H1 (cell line): ENCODE measurements around the gene NBEA. TPM values are rescaled to one million over a fixed set of nuclear protein-coding genes. Genes with fewer than 3 reads are reported as not detected.

Experiments
- CTCF ChIA-PET: fragments of 300-600 bp; sonication (Branson Sonifier 250); formaldehyde crosslinking; loops from one replicate; lab custom pipeline; 2021; ENCODE audit not compliant: partially characterized antibody; lab: Charles Lee
- POLR2A ChIA-PET: fragments of 300-600 bp; sonication (Branson Sonifier 250); formaldehyde crosslinking; loops from one replicate; lab custom pipeline; 2021; ENCODE audit warnings: inconsistent platforms; ENCODE audit not compliant: partially characterized antibody; lab: Charles Lee
- DNase-seq, 2 experiments: peaks; one replicate each; pipeline versions ENCODE4 v3.0.0 to v3.0.0-alpha.2; 2010 to 2022; ENCODE audit warnings: low spot score in 2 of 2, low read depth in 1 of 2, mixed read lengths in 1 of 2
- FAIRE-seq: peaks from 2 replicates; lab custom pipeline; 2011; peaks lifted over from hg19 to GRCh38; lab: Jason Lieb, UNC
- H2AFZ ChIP-seq: 2 replicates; pipeline ENCODE4 v1.8.1; 2012; ENCODE audit warnings: low read length, inconsistent platforms
- H2AK5ac ChIP-seq: 2 replicates; pipeline ENCODE4 v1.6.1; 2013; ENCODE audit warnings: low read depth, low read length
- H2BK120ac ChIP-seq: replicated peaks from 2 replicates; pipeline ENCODE3; 2013; ENCODE audit warnings: low read depth, low read length, inconsistent platforms
- H2BK12ac ChIP-seq: 2 replicates; pipeline ENCODE4 v1.6.1; 2013; ENCODE audit warnings: low read depth, low read length
- H2BK15ac ChIP-seq: 2 replicates; pipeline ENCODE4 v1.6.1; 2013; ENCODE audit warnings: low read length
- H2BK20ac ChIP-seq: 2 replicates; pipeline ENCODE4 v1.6.1; 2013; ENCODE audit warnings: low read length
- H2BK5ac ChIP-seq: 2 replicates; pipeline ENCODE4 v1.6.1; 2013; ENCODE audit warnings: low read depth, low read length
- H3K14ac ChIP-seq: 2 replicates; pipeline ENCODE4 v1.6.1; 2013; ENCODE audit warnings: inconsistent platforms; ENCODE audit not compliant: insufficient read length
- H3K18ac ChIP-seq: 2 replicates; pipeline ENCODE4 v1.6.1; 2013; ENCODE audit warnings: low read length; ENCODE audit errors: extremely low read depth
- H3K23ac ChIP-seq: 2 replicates; pipeline ENCODE4 v1.6.1; 2013; ENCODE audit warnings: inconsistent platforms; ENCODE audit not compliant: insufficient read length
- H3K23me2 ChIP-seq: 2 replicates; pipeline ENCODE4 v1.6.1; 2013; ENCODE audit warnings: low read depth, low read length
- H3K27ac ChIP-seq: 2 replicates; pipeline ENCODE4 v1.6.1; 2011; ENCODE audit warnings: low read depth, low read length, inconsistent platforms
- H3K27me3 ChIP-seq, 4 experiments: replicated peaks in 1 of 4; 1 replicate in 1 of 4; 2 replicates in 3 of 4; pipeline versions ENCODE4 v1.6.1 to v1.8.1; 2011 to 2013; ENCODE audit warnings: low read length in 3 of 4, mild to moderate bottlenecking in 3 of 4, inconsistent platforms in 2 of 4, mixed read lengths in 2 of 4, moderate library complexity in 1 of 4; ENCODE audit not compliant: control insufficient read depth in 3 of 4, insufficient read depth in 3 of 4; ENCODE audit errors: extremely low read depth in 1 of 4
- H3K36me3 ChIP-seq, 4 experiments: 2 replicates each; pipeline versions ENCODE4 v1.6.1 to v1.8.1; 2011 to 2013; ENCODE audit warnings: mild to moderate bottlenecking in 4 of 4, low read length in 3 of 4, moderate library complexity in 2 of 4, control low read depth in 1 of 4, inconsistent platforms in 1 of 4; ENCODE audit not compliant: insufficient read depth in 4 of 4, control insufficient read depth in 2 of 4
- H3K4ac ChIP-seq: replicated peaks from 2 replicates; pipeline ENCODE3; 2013; ENCODE audit warnings: low read length, low read depth, mixed read lengths, inconsistent platforms; ENCODE audit not compliant: insufficient read length
- H3K4me1 ChIP-seq, 4 experiments: replicated peaks in 1 of 4; 1 replicate in 1 of 4; 2 replicates in 3 of 4; pipeline versions ENCODE4 v1.6.1 to v1.8.1; 2011 to 2013; ENCODE audit warnings: low read length in 3 of 4, inconsistent platforms in 2 of 4, mixed read lengths in 1 of 4; ENCODE audit not compliant: insufficient read depth in 4 of 4, control insufficient read depth in 3 of 4
- H3K4me2 ChIP-seq, 2 experiments: 2 replicates each; pipeline versions ENCODE4 v1.6.1 to v1.8.1; 2011 to 2013; ENCODE audit warnings: low read depth in 2 of 2, low read length in 2 of 2, control low read depth in 1 of 2, inconsistent platforms in 1 of 2, mild to moderate bottlenecking in 1 of 2; ENCODE audit not compliant: insufficient read depth in 1 of 2
- H3K4me3 ChIP-seq, 4 experiments: fragments of 200-600, 300-600 bp in 1 of 4; sonication (generic), shearing (Covaris generic), sonication (Bioruptor Twin) in 1 of 4; 2 replicates each; pipeline versions ENCODE4 v1.5.1 to v1.8.1; 2011 to 2016; ENCODE audit warnings: low read length in 4 of 4, low read depth in 3 of 4, control low read depth in 2 of 4, inconsistent platforms in 2 of 4, mild to moderate bottlenecking in 2 of 4, mixed read lengths in 1 of 4, moderate library complexity in 1 of 4; ENCODE audit not compliant: insufficient read depth in 2 of 4; ENCODE audit errors: extremely low read depth in 1 of 4
- H3K56ac ChIP-seq: replicated peaks from 2 replicates; pipeline ENCODE3; 2013; ENCODE audit warnings: low read depth, mild to moderate bottlenecking, mixed read lengths, low read length, inconsistent platforms; ENCODE audit not compliant: insufficient read length
- H3K79me1 ChIP-seq: 2 replicates; pipeline ENCODE4 v1.6.1; 2013; ENCODE audit warnings: low read depth, low read length, control low read depth
- H3K79me2 ChIP-seq, 2 experiments: 2 replicates each; pipeline versions ENCODE4 v1.6.1 to v1.8.1; 2012 to 2013; ENCODE audit warnings: low read length in 2 of 2, mild to moderate bottlenecking in 2 of 2, inconsistent platforms in 1 of 2; ENCODE audit not compliant: insufficient read depth in 2 of 2, control insufficient read depth in 1 of 2
- H3K9ac ChIP-seq, 4 experiments: replicated peaks in 1 of 4; 1 replicate in 1 of 4; 2 replicates in 3 of 4; pipeline versions ENCODE4 v1.6.1 to v1.8.1; 2011 to 2013; ENCODE audit warnings: low read depth in 3 of 4, low read length in 3 of 4, control low read depth in 2 of 4, mild to moderate bottlenecking in 2 of 4, moderate library complexity in 2 of 4, inconsistent platforms in 1 of 4; ENCODE audit errors: extremely low read depth in 1 of 4
- H3K9me3 ChIP-seq, 2 experiments: 2 replicates each; pipeline versions ENCODE4 v1.6.1 to v1.8.1; 2012 to 2013; ENCODE audit warnings: mild to moderate bottlenecking in 2 of 2, moderate library complexity in 2 of 2, control low read depth in 1 of 2, inconsistent platforms in 1 of 2, low read depth in 1 of 2, low read length in 1 of 2, mixed read lengths in 1 of 2; ENCODE audit not compliant: insufficient read depth in 2 of 2
- H4K20me1 ChIP-seq, 2 experiments: replicated peaks in 1 of 2; 2 replicates each; pipeline versions ENCODE3 to v1.8.1; 2011 to 2013; ENCODE audit warnings: inconsistent platforms in 2 of 2, low read length in 2 of 2, mild to moderate bottlenecking in 1 of 2; ENCODE audit not compliant: insufficient read depth in 2 of 2, control insufficient read depth in 1 of 2
- H4K5ac ChIP-seq: 2 replicates; pipeline ENCODE4 v1.6.1; 2013; ENCODE audit warnings: low read length, low read depth, mixed read lengths, inconsistent platforms; ENCODE audit not compliant: insufficient read length
- H4K8ac ChIP-seq: 2 replicates; pipeline ENCODE4 v1.8.0; 2013; ENCODE audit warnings: mild to moderate bottlenecking, moderate library complexity, low read length, inconsistent platforms; ENCODE audit not compliant: insufficient read depth; ENCODE audit errors: extremely low read depth
- H4K91ac ChIP-seq: replicated peaks from 2 replicates; pipeline ENCODE3; 2013; ENCODE audit warnings: low read length, mixed read lengths, inconsistent platforms; ENCODE audit not compliant: insufficient read length
- BCL11A ChIP-seq, 2 experiments: IDR thresholded peaks; one replicate each; pipeline ENCODE4 v1.6.1; 2011; ENCODE audit warnings: low read depth in 2 of 2, low read length in 2 of 2, mild to moderate bottlenecking in 2 of 2
- BRCA1 ChIP-seq: IDR thresholded peaks from 2 replicates; pipeline ENCODE4 v1.6.1; 2012; ENCODE audit warnings: low read depth, low read length, improper control_type of control experiment
- CHD1 ChIP-seq: IDR thresholded peaks from 2 replicates; pipeline ENCODE4 v1.6.1; 2012; ENCODE audit warnings: low read depth, low read length, improper control_type of control experiment
- KDM1A ChIP-seq: fragments of 200-600, 300-600 bp; sonication (generic); IDR thresholded peaks from 2 replicates; pipeline ENCODE4 v1.7.1; 2016; ENCODE audit warnings: mild to moderate bottlenecking, low read length, borderline replicate concordance
- RXRA ChIP-seq: IDR thresholded peaks from 2 replicates; pipeline ENCODE4 v1.6.1; 2011; ENCODE audit warnings: low read depth, mild to moderate bottlenecking, low read length, moderate library complexity; ENCODE audit not compliant: insufficient read depth
- TCF12 ChIP-seq: IDR thresholded peaks from 2 replicates; pipeline ENCODE4 v1.6.1; 2011; ENCODE audit warnings: low read depth, mild to moderate bottlenecking, low read length
- WGBS, 2 experiments: shearing (Covaris generic) in 1 of 2; methylation state at CpG; one replicate each; pipeline versions ENCODE4 v1.1.6 to v1.1.7; 2013 to 2015; ENCODE audit warnings: low lambda C conversion rate in 2 of 2, mixed read lengths in 2 of 2, inconsistent platforms in 1 of 2, low coverage in 1 of 2, missing lambda C conversion rate in 1 of 2; ENCODE audit not compliant: insufficient replicate concordance in 2 of 2, insufficient coverage in 1 of 2, insufficient read length in 1 of 2; ENCODE audit errors: extremely low coverage in 1 of 2, missing lambda C conversion rate in 1 of 2; 5-methylcytosine and 5-hydroxymethylcytosine counted together
- polyA plus RNA-seq, 7 experiments: library from polyadenylated mRNA; depleted of rRNA in 3 of 7; stranded (reverse) in 5 of 7; unstranded in 2 of 7; fragments of >200 nt in 5 of 7; fragments of 200-250 nt in 2 of 7; gene quantifications; 1 replicate in 5 of 7; 2 replicates in 1 of 7; 4 replicates in 1 of 7; pipeline versions ENCODE4 v1.2.1 to v1.2.3, GENCODE V29; 2011 to 2013; ENCODE audit warnings: missing spikeins in 2 of 7, mixed read lengths in 2 of 7
- total RNA-seq: library from RNA; stranded (reverse); fragmentation: NEBNext Ultra II Directional; extraction: Animal tissue kit (Norgen Biotek cat#: 25700); gene quantifications from 2 replicates; pipeline ENCODE4 v1.2.1, GENCODE V29; 2021

The NBEA gene
- total and polyA plus RNA-seq, 2 of the 8 experiments (the other 6 are each of a cell fraction or from before 2014, with no cell fraction given) = 14.2 to 21.5 TPM

GRCh38 chr13:35349052-35349451 lies 407.0 kb downstream of the NBEA start:
- H3K23me2 ChIP-seq = no peaks in the 10 kb centered on the region
- no peaks in the 10 kb centered on the region for H3K9me3 ChIP-seq
- TF ChIP-seq KDM1A (no peak), BCL11A (IDR thresholded peaks at IDR 0.05; ENCODE audit: low read depth in 2 of 2, low read length in 2 of 2) (no peak), TCF12 (no peak), BRCA1 (no peak), RXRA (no peak), CHD1 (no peak)
- FAIRE-seq (no peak), DNase-seq (no peak)
- H3K56ac ChIP-seq = no peak overlapping the region
- H4K5ac ChIP-seq = no peak overlapping the region
- H4K91ac ChIP-seq = no peak overlapping the region
- H3K9ac ChIP-seq = no peak overlapping the region
- no peak overlapping the region for H2AK5ac ChIP-seq
- H3K36me3 ChIP-seq = no peaks in the 10 kb centered on the region
- H2BK12ac ChIP-seq = no peak overlapping the region
- H3K27me3 ChIP-seq = no peaks in the 10 kb centered on the region
- POLR2A ChIA-PET = no interaction called here
- H3K79me2 ChIP-seq = no peaks in the 10 kb centered on the region
- no peak overlapping the region for H3K14ac ChIP-seq
- H3K18ac ChIP-seq = no peak overlapping the region
- H3K4me3 ChIP-seq = no peak overlapping the region
- H2AFZ ChIP-seq = no peak overlapping the region
- no peak overlapping the region for H4K8ac ChIP-seq
- H4K20me1 ChIP-seq = no peaks in the 10 kb centered on the region
- H3K4me1 ChIP-seq = no peaks in the 10 kb centered on the region
- H3K4ac ChIP-seq = no peak overlapping the region
- CTCF ChIA-PET = interaction anchor here (1.3 kb wide), 1 partner anchor 10 kb away, joined by 3 read pairs; no protein-coding TSS in a partner anchor
- H2BK120ac ChIP-seq = no peak overlapping the region
- H2BK5ac ChIP-seq = no peak overlapping the region
- H2BK15ac ChIP-seq = no peak overlapping the region
- H2BK20ac ChIP-seq = no peak overlapping the region
- H3K27ac ChIP-seq = no peak overlapping the region
- 90% methylated on average over 2 of the region's 2 CpGs; no CpG with 5 or more reads in 1 of the 2 experiments for WGBS, 2 experiments
- H3K23ac ChIP-seq = no peak overlapping the region
- H3K79me1 ChIP-seq = no peaks in the 10 kb centered on the region
- H3K4me2 ChIP-seq = no peak overlapping the region
